Measurements from ENCODE around the gene CELF1.

Gene CELF1

DNA sequence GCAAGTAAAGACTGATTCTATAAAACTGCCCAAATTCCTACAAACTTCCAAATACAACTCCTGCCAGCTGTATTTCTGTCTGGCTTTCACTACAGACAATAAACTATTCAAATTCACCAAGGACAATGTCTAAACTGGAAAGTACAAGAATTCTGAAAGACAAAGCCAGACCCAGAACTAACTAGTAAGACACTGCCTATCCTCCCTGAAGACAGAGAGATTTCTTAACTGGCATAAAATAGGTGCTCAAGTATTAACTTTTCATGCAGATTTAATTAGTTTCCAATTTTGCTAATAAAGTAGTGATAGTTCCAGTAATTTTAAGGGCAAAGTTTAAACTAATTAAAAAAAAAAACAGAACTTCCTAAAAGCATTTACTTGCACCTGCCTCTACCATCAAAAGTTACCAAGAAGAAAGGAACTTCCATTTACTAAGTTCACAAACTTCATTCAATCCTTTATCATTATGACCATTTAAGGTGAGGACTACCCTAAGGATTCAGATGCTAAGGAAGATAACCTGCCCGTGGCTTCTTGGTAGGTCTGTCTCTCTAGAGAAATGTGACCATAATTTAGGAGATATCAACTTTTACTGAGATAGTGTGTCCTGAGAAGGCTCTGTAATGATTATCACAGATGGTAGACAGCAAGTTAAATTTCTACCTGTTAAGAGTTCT, 45.2 kb downstream of the CELF1 start:
- Histone ChIP-seq H3K4me3 (ENCODE audit: insufficient read length, low read depth) (no peak overlapping the region), H3K36me3 (ENCODE audit: insufficient read depth, insufficient read length, low read length) (peaks cover 5% of the 10 kb centered on the region), H3K27me3 (ENCODE audit: insufficient read depth, insufficient read length) (no peaks in the 10 kb centered on the region), H3K9me3 (ENCODE audit: insufficient read depth, low read length) (no peaks in the 10 kb centered on the region), H3K4me1 (ENCODE audit: insufficient read depth, insufficient read length) (peaks cover 8% of the 10 kb centered on the region), H3K9ac (ENCODE audit: insufficient read length, low read depth) (no peak overlapping the region)
- TF ChIP-seq ZNF274 (IDR thresholded peaks at IDR 0.05; ENCODE audit: low read depth, low read length) (no peak), SUZ12 (IDR thresholded peaks at IDR 0.05; ENCODE audit: extremely low read depth, insufficient read depth, insufficient read length) (no peak), YY1 (IDR thresholded peaks at IDR 0.05; ENCODE audit: insufficient read depth, insufficient read length) (no peak)
- no peak for DNase-seq (ENCODE audit: low read depth, low spot score)

DNA sequence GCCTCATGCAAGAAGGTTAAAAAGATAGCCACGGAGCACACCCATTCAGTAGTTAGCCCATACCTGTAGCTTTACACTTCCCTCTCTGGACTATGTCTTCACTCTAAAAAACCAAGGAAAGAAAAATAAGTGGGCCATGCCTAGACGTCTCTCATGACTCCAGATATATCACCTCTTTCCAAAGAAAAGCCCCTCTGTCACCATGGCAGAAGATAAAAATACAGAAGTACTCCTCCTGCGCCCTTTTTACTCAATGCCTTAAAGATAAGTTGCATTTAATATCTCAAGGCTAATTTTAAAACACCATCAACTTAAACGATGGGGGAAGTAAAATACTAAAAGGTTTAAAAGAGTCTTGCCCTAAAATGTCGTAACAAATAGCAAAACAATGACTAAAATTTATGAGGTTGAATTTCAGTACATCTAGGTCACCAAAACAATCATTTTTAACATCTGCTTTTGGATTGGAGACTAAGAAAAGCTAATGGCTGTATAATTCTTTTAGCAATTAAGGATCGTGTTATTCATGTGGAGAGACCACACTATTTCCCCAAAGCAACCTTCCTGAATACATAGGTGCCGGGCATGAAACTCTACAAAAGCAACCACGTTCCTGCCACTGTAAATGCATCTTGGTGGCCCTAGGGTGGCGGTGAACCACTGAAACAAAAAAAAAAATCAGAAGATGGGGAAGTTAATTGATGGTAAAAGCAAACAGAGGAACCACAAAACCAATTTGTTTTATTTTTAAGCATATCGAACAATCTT, 46.0 kb downstream of the CELF1 start:
- Histone ChIP-seq H3K9ac (ENCODE audit: insufficient read length, low read depth) (no peak overlapping the region), H3K27me3 (ENCODE audit: insufficient read depth, insufficient read length) (no peaks in the 10 kb centered on the region), H3K4me1 (ENCODE audit: insufficient read depth, insufficient read length) (peaks cover 8% of the 10 kb centered on the region), H3K4me3 (ENCODE audit: insufficient read length, low read depth) (no peak overlapping the region), H3K36me3 (ENCODE audit: insufficient read depth, insufficient read length, low read length) (peaks cover 5% of the 10 kb centered on the region), H3K9me3 (ENCODE audit: insufficient read depth, low read length) (no peaks in the 10 kb centered on the region)
- no peak for TF ChIP-seq ZNF274 (IDR thresholded peaks at IDR 0.05; ENCODE audit: low read depth, low read length)
- no peak for TF ChIP-seq YY1 (IDR thresholded peaks at IDR 0.05; ENCODE audit: insufficient read depth, insufficient read length)
- no peak for TF ChIP-seq SUZ12 (IDR thresholded peaks at IDR 0.05; ENCODE audit: extremely low read depth, insufficient read depth, insufficient read length)
- no peak for DNase-seq (ENCODE audit: low read depth, low spot score)

DNA sequence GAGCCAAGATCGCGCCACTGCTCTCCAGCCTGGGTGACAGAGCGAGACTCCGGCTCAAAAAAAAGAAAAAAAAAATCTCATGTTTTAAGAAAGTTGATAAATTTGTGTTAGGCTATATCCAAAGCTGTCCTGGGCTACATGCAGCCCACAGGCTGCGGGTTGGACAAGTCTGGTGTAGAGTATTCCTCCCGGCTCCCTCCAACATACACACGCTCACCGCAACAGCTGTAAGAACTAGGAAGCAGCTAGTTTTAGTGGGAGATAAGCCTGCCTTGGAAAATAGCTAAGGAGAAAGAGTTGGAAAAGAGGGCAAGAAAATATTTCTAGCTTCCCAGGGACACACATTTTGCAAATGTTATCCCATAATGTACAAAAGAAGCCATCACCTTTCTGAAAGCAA, 46.6 kb downstream of the CELF1 start:
- H3K27me3 ChIP-seq (ENCODE audit: insufficient read depth, insufficient read length), result no peaks in the 10 kb centered on the region
- H3K4me3 ChIP-seq (ENCODE audit: insufficient read length, low read depth), result no peak overlapping the region
- no peak for DNase-seq (ENCODE audit: low read depth, low spot score)
- peaks cover 8% of the 10 kb centered on the region for H3K4me1 ChIP-seq (ENCODE audit: insufficient read depth, insufficient read length)
- peaks cover 5% of the 10 kb centered on the region for H3K36me3 ChIP-seq (ENCODE audit: insufficient read depth, insufficient read length, low read length)
- no peaks in the 10 kb centered on the region for H3K9me3 ChIP-seq (ENCODE audit: insufficient read depth, low read length)
- TF ChIP-seq SUZ12 (IDR thresholded peaks at IDR 0.05; ENCODE audit: extremely low read depth, insufficient read depth, insufficient read length) (no peak), ZNF274 (IDR thresholded peaks at IDR 0.05; ENCODE audit: low read depth, low read length) (no peak), YY1 (IDR thresholded peaks at IDR 0.05; ENCODE audit: insufficient read depth, insufficient read length) (no peak)
- no peak overlapping the region for H3K9ac ChIP-seq (ENCODE audit: insufficient read length, low read depth)

DNA sequence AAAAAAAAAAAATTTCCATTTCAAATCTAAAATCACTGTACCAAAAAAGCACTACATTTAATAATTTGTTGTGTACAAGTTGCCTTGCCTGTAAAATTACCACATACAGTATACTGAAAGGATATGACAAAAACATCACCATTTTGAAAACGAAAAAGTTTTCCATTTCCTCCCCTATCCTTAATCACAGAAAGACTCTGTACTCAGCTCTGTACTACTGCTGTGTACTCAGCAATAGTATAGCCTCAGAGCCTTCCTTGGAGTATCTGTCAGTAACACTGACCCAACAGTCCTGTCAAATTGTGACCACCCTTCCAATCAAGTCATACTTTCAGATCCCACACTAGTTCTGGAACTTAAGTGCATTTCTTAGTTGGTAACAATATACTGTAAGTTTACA, 48.0 kb downstream of the CELF1 start:
- no peak for DNase-seq (ENCODE audit: low read depth, low spot score)
- Histone ChIP-seq H3K4me3 (ENCODE audit: insufficient read length, low read depth) (no peak overlapping the region), H3K27me3 (ENCODE audit: insufficient read depth, insufficient read length) (no peaks in the 10 kb centered on the region), H3K4me1 (ENCODE audit: insufficient read depth, insufficient read length) (peaks cover 7% of the 10 kb centered on the region), H3K9me3 (ENCODE audit: insufficient read depth, low read length) (no peaks in the 10 kb centered on the region), H3K36me3 (ENCODE audit: insufficient read depth, insufficient read length, low read length) (peaks cover 14% of the 10 kb centered on the region), H3K9ac (ENCODE audit: insufficient read length, low read depth) (no peak overlapping the region)
- TF ChIP-seq ZNF274 (IDR thresholded peaks at IDR 0.05; ENCODE audit: low read depth, low read length) (no peak), YY1 (IDR thresholded peaks at IDR 0.05; ENCODE audit: insufficient read depth, insufficient read length) (no peak), SUZ12 (IDR thresholded peaks at IDR 0.05; ENCODE audit: extremely low read depth, insufficient read depth, insufficient read length) (no peak)

DNA sequence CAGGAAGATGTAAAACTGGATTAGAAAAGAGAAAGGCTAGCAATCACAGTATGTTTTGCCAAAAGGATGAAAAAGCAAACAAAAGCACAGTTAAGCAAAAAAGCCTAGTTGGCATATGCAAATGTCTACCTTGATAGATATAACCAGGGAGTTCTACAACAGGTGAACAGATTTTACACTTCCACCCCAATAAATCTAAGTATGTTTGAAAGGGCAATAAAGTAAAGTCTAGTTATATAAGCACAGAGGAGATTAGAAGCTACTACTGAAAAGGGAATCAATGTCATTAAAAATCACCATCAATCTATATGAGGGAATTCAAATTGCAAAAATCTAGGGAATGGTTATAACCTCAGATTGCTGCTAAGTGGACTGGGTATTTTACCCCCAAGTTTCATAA, 49.7 kb downstream of the CELF1 start:
- H3K9ac ChIP-seq (ENCODE audit: insufficient read length, low read depth), result no peak overlapping the region
- peaks cover 29% of the 10 kb centered on the region for H3K36me3 ChIP-seq (ENCODE audit: insufficient read depth, insufficient read length, low read length)
- H3K4me1 ChIP-seq (ENCODE audit: insufficient read depth, insufficient read length), result peaks cover 4% of the 10 kb centered on the region
- H3K4me3 ChIP-seq (ENCODE audit: insufficient read length, low read depth), result no peak overlapping the region
- no peak for DNase-seq (ENCODE audit: low read depth, low spot score)
- H3K27me3 ChIP-seq (ENCODE audit: insufficient read depth, insufficient read length), result no peaks in the 10 kb centered on the region
- TF ChIP-seq SUZ12 (IDR thresholded peaks at IDR 0.05; ENCODE audit: extremely low read depth, insufficient read depth, insufficient read length) (no peak), YY1 (IDR thresholded peaks at IDR 0.05; ENCODE audit: insufficient read depth, insufficient read length) (no peak)
- H3K9me3 ChIP-seq (ENCODE audit: insufficient read depth, low read length), result no peaks in the 10 kb centered on the region

DNA sequence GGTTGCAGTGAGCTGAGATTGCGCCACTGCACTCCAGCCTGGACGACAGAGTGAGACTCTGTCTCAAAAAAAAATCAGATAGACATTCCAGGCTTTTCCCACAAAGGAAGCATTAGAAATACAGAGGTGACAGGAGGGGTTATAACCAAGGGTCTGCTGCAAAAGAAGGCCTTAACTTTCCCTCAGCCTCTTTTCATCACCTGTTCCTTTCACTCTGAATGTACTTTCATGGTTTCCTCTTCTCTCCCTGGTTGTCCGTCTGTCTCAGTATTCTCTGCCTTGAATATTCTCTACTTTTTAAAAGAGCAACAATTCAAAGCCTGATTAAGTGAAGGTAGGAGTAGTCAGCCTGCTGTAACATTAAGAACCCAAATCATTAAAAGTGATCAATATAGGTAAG, 50.2 kb downstream of the CELF1 start:
- TF ChIP-seq YY1 (IDR thresholded peaks at IDR 0.05; ENCODE audit: insufficient read depth, insufficient read length) (no peak), SUZ12 (IDR thresholded peaks at IDR 0.05; ENCODE audit: extremely low read depth, insufficient read depth, insufficient read length) (no peak), ZNF274 (IDR thresholded peaks at IDR 0.05; ENCODE audit: low read depth, low read length) (no peak)
- H3K27me3 ChIP-seq (ENCODE audit: insufficient read depth, insufficient read length), result no peaks in the 10 kb centered on the region
- peaks cover 4% of the 10 kb centered on the region for H3K4me1 ChIP-seq (ENCODE audit: insufficient read depth, insufficient read length)
- DNase-seq (ENCODE audit: low read depth, low spot score), result no peak
- no peak overlapping the region for H3K9ac ChIP-seq (ENCODE audit: insufficient read length, low read depth)
- H3K9me3 ChIP-seq (ENCODE audit: insufficient read depth, low read length), result no peaks in the 10 kb centered on the region
- no peak overlapping the region for H3K4me3 ChIP-seq (ENCODE audit: insufficient read length, low read depth)
- H3K36me3 ChIP-seq (ENCODE audit: insufficient read depth, insufficient read length, low read length), result peaks cover 33% of the 10 kb centered on the region

DNA sequence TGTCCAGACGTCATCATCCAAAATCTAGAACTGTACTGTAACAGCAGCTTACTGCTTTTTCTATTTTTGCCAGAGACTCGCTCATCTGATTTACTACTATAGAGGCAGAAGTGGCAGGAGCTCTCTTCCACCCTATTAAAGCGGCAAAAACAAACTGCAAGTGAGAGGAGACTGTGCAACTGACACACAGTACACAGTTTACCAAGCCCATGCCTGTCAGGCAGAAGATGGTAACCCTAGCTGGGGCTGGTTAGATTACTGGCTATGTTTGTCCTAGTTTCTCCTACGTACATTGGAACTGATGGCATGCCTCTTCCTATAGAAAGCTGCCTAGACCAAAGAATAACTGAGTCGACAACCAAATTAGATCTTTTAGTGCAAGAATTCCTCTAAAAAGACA, 51.8 kb downstream of the CELF1 start:
- TF ChIP-seq YY1 (IDR thresholded peaks at IDR 0.05; ENCODE audit: insufficient read depth, insufficient read length) (no peak), SUZ12 (IDR thresholded peaks at IDR 0.05; ENCODE audit: extremely low read depth, insufficient read depth, insufficient read length) (no peak), ZNF274 (IDR thresholded peaks at IDR 0.05; ENCODE audit: low read depth, low read length) (no peak)
- Histone ChIP-seq H3K36me3 (ENCODE audit: insufficient read depth, insufficient read length, low read length) (peaks cover 36% of the 10 kb centered on the region), H3K9me3 (ENCODE audit: insufficient read depth, low read length) (no peaks in the 10 kb centered on the region), H3K4me3 (ENCODE audit: insufficient read length, low read depth) (no peak overlapping the region), H3K27me3 (ENCODE audit: insufficient read depth, insufficient read length) (no peaks in the 10 kb centered on the region), H3K9ac (ENCODE audit: insufficient read length, low read depth) (no peak overlapping the region), H3K4me1 (ENCODE audit: insufficient read depth, insufficient read length) (peaks cover 4% of the 10 kb centered on the region)
- no peak for DNase-seq (ENCODE audit: low read depth, low spot score)

Data from NT2/D1 (cell line).